Aorta (tissue), 5 donors: ENCODE results near the gene ADAM15. TPM values are rescaled to one million over a fixed set of nuclear protein-coding genes. Genes with fewer than 3 reads are reported as not detected.

Source experiments
- ATAC-seq: fragments of 200-7000 bp; cut with Tn5 transposase; one replicate; pipeline ENCODE4 v1.9.1; 2022; ENCODE audit warnings: moderate library complexity; ENCODE audit not compliant: low FRiP score
- DNase-seq, 2 donors: peaks; one replicate each; pipeline ENCODE4 v3.0.0-alpha.2; 2020
- H3K27ac ChIP-seq, 2 donors: one replicate each; pipeline ENCODE4 v1.5.1; 2013; ENCODE audit warnings: low read length in 2 of 2, mild to moderate bottlenecking in 2 of 2, moderate library complexity in 2 of 2, control low read depth in 1 of 2, inconsistent platforms in 1 of 2, low read depth in 1 of 2
- H3K27me3 ChIP-seq, 2 donors: one replicate each; pipeline ENCODE4 v1.6.1; 2013; ENCODE audit warnings: control low read depth in 1 of 2, low read length in 1 of 2, mild to moderate bottlenecking in 1 of 2, moderate library complexity in 1 of 2; ENCODE audit not compliant: insufficient read depth in 2 of 2, control insufficient read depth in 1 of 2
- H3K36me3 ChIP-seq, 2 donors: one replicate each; pipeline ENCODE4 v1.6.1; 2013; ENCODE audit warnings: control low read depth in 1 of 2, low read length in 1 of 2, mild to moderate bottlenecking in 1 of 2; ENCODE audit not compliant: insufficient read depth in 2 of 2, control insufficient read depth in 1 of 2
- H3K4me1 ChIP-seq, 2 donors: one replicate each; pipeline ENCODE4 v1.6.1; 2013; ENCODE audit warnings: low read length in 2 of 2, control low read depth in 1 of 2, mild to moderate bottlenecking in 1 of 2, moderate library complexity in 1 of 2; ENCODE audit not compliant: insufficient read depth in 2 of 2, control insufficient read depth in 1 of 2
- H3K4me3 ChIP-seq, 2 donors: one replicate each; pipeline ENCODE4 v1.5.1; 2013; ENCODE audit warnings: low read length in 2 of 2, control low read depth in 1 of 2, mild to moderate bottlenecking in 1 of 2
- H3K9me3 ChIP-seq: one replicate; pipeline ENCODE4 v1.6.1; 2013; ENCODE audit warnings: mild to moderate bottlenecking, low read length; ENCODE audit not compliant: control insufficient read depth
- WGBS, 2 donors: extraction: QIAGEN DNeasy Blood & Tissue Kit; methylation state at CpG; one replicate each; pipeline ENCODE4 v1.1.7; 2013; 5-methylcytosine and 5-hydroxymethylcytosine counted together
- intact Hi-C, 2 donors: fragments of 100-400 bp; cut with DNase I; formaldehyde crosslinking; loops; one replicate each; pipeline versions ENCODE4 v1.14.2 to v1.15.0; 2022
- polyA plus RNA-seq, 2 donors: library from polyadenylated mRNA; stranded (reverse); fragments of 200-250 nt; gene quantifications; one replicate each; pipeline ENCODE4 v1.2.3, GENCODE V29; 2013
- total RNA-seq, 2 donors: library from RNA; stranded (reverse); fragmentation: NEBNext Ultra II Directional; extraction: Animal tissue kit (Norgen Biotek cat#: 25700); gene quantifications; one replicate each; pipeline ENCODE4 v1.2.1, GENCODE V29; 2021
- donor health status: healthy with polysubstance abuse.
- donor health status: Bipolar disorder and iron deficiency.
- donor health status: DM: no; HTN: no; CAD: no.
- donor health status: DM: no; HTN: no; CAD: no.
- donor health status: DM: yes; HTN: yes; CAD: no.

ADAM15 gene
- total and polyA plus RNA-seq, 4 donors = 17.3 to 180 (median 109) TPM

- Histone ChIP-seq H3K9me3 (no peaks in the 10 kb centered on the region), H3K4me3 (no peak overlapping the region), H3K27ac (no peak overlapping the region), H3K4me1 (no peaks in the 10 kb centered on the region), H3K27me3 (no peaks in the 10 kb centered on the region), H3K36me3 (no peaks in the 10 kb centered on the region)
- WGBS, 2 donors = 90 to 92% methylated on average over 12 of the region's 12 CpGs
- DNase-seq (no peak), ATAC-seq (no peak)
- intact Hi-C loops = loop anchor here (2.0 to 5.0 kb wide), 2 partner anchors 35 to 74 kb away; partner anchors contain the start of gene EFNA1 (in 2 of the 2)
Observed at GRCh38 chr1:155092641-155093040, 41.5 kb downstream of the ADAM15 start.

DNA sequence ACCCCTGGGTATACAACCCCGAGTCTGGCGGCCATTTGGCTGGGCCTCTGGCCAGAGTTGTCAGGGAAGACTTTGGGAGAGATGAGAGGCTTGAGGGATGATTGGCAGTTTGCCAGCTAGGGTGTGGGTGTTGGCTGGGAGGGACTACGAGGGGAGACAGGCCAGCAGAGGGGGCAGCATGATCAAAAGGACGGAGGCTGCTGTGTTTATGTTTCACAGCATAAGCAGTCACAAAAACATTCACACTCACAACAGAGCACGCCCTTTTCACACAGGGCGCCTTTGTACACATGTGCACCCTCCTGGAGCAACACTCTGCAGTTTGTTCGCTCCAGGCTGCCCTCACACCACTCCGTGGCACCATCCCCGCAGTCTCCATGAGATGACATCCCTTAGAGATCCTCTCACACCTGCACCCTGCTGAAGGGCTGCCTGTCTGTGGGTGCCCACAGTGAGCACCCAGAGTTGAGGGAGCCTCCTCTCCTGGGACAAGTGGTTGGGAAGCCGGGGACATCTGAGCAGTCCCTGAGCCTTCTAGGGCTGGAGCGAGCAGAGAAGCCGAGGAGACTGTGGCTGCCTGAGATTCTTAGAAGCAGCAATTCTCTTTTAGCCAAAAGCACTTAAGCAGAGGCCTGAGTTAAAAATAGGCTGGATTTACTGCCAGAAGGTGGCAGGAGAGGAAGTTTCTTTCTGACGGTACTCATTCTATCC, 43.0 kb downstream of the ADAM15 start:
- WGBS, 2 donors = 7 to 8% methylated on average over 13 of the region's 13 CpGs
- Histone ChIP-seq H3K4me1 (no peaks in the 10 kb centered on the region), H3K36me3 (no peaks in the 10 kb centered on the region), H3K9me3 (no peaks in the 10 kb centered on the region), H3K27me3 (no peaks in the 10 kb centered on the region), H3K27ac (no peak overlapping the region), H3K4me3 (no peak overlapping the region)
- DNase-seq = peak in 1 of 2 donors; percentile 46
- ATAC-seq = peak; percentile 34
- intact Hi-C loops = loop anchor here (2.0 to 5.0 kb wide), 2 partner anchors 33 to 73 kb away; partner anchors contain the start of gene EFNA1 (in 2 of the 2)

- H3K36me3 ChIP-seq = no peaks in the 10 kb centered on the region
- WGBS, 2 donors = 78 to 82% methylated on average over 2 of the region's 2 CpGs
- H3K4me1 ChIP-seq = no peaks in the 10 kb centered on the region
- H3K9me3 ChIP-seq = no peaks in the 10 kb centered on the region
- ATAC-seq = no peak
- intact Hi-C loops = loop anchor here (5.0 kb wide), 1 partner anchor 33 kb away; the partner anchor contains the start of gene EFNA1 (in 2 of the 2)
- DNase-seq = no peak
- no peak overlapping the region for H3K27ac ChIP-seq
- no peak overlapping the region for H3K4me3 ChIP-seq
- no peaks in the 10 kb centered on the region for H3K27me3 ChIP-seq
Observed at GRCh38 chr1:155094622-155094948, 43.5 kb downstream of the ADAM15 start.

- no peaks in the 10 kb centered on the region for H3K36me3 ChIP-seq
- DNase-seq = no peak
- no peak overlapping the region for H3K4me3 ChIP-seq
- H3K27ac ChIP-seq = no peak overlapping the region
- no peaks in the 10 kb centered on the region for H3K9me3 ChIP-seq
- H3K4me1 ChIP-seq = no peaks in the 10 kb centered on the region
- intact Hi-C loops = no loop called here
- WGBS, 2 donors = 84 to 93% methylated on average over 7 of the region's 7 CpGs
- no peak for ATAC-seq
- H3K27me3 ChIP-seq = no peaks in the 10 kb centered on the region
Observed at GRCh38 chr1:155099331-155099730, 48.2 kb downstream of the ADAM15 start.

DNA sequence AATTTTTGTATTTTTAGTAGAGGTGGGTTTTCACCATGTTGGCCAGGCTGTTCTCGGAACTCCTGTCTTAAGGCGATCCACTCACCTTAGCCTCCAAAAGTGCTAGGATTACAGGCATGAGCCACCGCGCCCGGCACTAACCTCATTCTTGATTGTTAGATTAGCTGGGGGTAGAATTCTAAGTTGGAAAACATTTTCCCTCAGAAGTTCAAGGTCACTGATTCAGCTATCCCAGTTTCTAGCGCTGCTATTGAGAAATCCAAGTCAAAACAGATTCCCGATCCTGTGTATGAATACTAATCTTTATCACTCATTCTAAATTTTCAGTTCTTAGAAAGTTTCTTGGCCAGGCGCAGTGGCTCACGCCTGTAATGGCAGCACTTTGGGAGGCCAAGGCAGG, 52.2 kb downstream of the ADAM15 start:
- H3K9me3 ChIP-seq = no peaks in the 10 kb centered on the region
- H3K36me3 ChIP-seq = no peaks in the 10 kb centered on the region
- no peaks in the 10 kb centered on the region for H3K4me1 ChIP-seq
- H3K27me3 ChIP-seq = peaks cover 0 to 2% of the 10 kb centered on the region in 2 donors
- H3K4me3 ChIP-seq = no peak overlapping the region
- 81 to 96% methylated on average over 9 of the region's 9 CpGs for WGBS, 2 donors
- no peak for ATAC-seq
- H3K27ac ChIP-seq = no peak overlapping the region
- no peak for DNase-seq
- intact Hi-C loops = no loop called here

DNA sequence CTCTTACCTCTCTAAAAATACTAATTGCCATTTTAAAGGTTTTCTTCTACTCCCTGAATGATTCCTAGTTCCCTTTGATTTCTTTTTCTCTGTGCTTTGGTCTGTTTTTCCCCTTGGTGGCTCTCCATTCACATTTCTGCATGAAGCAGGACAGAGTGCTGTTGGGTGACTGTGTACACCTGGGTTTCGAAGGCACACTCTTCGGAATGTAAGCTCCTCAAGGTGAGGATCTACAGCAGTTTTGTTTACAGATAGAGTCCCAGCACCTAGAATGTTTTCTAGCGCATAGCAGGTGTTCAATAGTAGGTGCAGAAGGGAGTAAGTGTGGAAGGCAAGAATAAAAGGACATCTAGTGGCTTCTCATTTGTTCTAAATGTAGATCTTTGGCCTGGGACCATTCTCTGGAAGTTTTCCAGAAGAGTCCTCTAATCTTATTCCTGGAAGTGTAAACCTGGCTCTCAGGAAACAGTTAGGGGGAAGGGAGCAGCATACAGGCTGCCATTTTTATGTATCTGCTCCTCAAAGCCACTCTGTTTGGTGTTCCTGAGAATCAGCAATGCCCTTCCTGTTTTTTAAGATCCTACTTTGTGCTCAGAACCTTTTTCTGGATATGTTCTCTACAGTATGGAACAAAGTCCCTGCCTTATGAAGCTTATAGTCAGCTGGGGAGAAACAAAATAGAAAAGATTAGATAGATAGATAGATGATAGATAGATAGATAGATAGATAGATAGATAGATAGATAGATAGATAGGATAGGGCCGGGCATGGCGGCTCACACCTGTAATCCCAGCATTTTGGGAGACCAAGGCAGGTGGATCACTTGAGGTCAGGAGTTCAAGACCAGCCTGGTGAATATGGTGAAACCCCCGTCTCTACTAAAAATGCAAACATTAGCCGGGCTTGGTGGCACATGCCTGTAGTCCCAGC, 53.8 kb downstream of the ADAM15 start:
- intact Hi-C loops = no loop called here
- Histone ChIP-seq H3K4me3 (no peak overlapping the region), H3K27me3 (peaks cover 0 to 2% of the 10 kb centered on the region in 2 donors), H3K27ac (no peak overlapping the region), H3K9me3 (no peaks in the 10 kb centered on the region), H3K36me3 (no peaks in the 10 kb centered on the region), H3K4me1 (no peaks in the 10 kb centered on the region)
- DNase-seq (no peak), ATAC-seq (no peak)
- 90 to 91% methylated on average over 7 of the region's 7 CpGs for WGBS, 2 donors

DNA sequence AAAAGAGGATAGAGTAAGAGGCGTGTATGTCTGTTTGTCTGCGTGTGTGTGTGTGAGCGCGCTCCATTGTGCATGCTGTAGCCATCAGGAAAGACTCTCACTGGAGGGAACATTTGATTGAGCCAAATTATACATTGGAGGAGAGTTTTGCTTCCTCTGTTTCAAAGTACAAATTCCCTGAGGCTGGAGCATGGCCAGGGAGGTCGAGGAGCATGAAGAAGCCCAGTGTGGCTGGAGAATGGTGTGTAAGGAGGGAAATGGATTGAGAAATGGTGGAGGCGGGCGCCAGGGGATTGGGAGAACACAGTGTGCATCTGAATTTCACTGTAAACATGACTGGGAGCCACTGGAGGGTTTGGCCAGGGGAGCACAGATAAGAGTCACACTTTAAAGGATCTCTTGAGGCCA, 54.5 kb downstream of the ADAM15 start:
- Histone ChIP-seq H3K4me1 (no peaks in the 10 kb centered on the region), H3K9me3 (no peaks in the 10 kb centered on the region), H3K27ac (no peak overlapping the region), H3K4me3 (no peak overlapping the region), H3K27me3 (peaks cover 0 to 2% of the 10 kb centered on the region in 2 donors), H3K36me3 (no peaks in the 10 kb centered on the region)
- no peak for ATAC-seq
- intact Hi-C loops = no loop called here
- DNase-seq = no peak
- WGBS, 2 donors = 70 to 73% methylated on average over 7 of the region's 7 CpGs

DNA sequence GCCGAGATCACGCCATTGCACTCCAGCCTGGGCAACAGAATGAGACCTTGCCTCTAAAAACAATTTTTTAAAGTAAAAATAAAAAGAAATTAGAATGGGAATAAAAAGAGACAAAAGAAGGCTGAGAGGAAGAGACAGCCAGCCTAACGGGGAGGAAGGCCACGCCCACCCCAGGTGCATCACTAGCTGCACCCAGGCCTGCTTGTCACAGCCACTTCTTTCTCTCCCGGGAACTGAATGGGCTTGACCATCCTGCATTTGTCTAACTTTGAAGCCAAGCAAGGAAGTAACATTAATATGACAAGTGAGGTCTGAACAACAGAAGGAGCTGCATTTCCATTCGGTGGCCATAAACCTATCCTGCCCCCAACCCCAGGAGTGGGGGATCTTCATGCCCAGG, 55.7 kb downstream of the ADAM15 start:
- intact Hi-C loops = no loop called here
- ATAC-seq = no peak
- WGBS, 2 donors = 73 to 82% methylated on average over 6 of the region's 6 CpGs
- DNase-seq = no peak
- Histone ChIP-seq H3K4me3 (no peak overlapping the region), H3K4me1 (no peaks in the 10 kb centered on the region), H3K9me3 (no peaks in the 10 kb centered on the region), H3K36me3 (no peaks in the 10 kb centered on the region), H3K27me3 (peaks cover 0 to 2% of the 10 kb centered on the region in 2 donors), H3K27ac (no peak overlapping the region)
